Measurements from ENCODE around the gene MERTK. TPM values are rescaled to one million over a fixed set of nuclear protein-coding genes. Genes with fewer than 3 reads are reported as not detected.
"Not testable (repeated sequence)": the region's sequence is repeated elsewhere in the genome, so short reads cannot be mapped to it uniquely, and the experiment has no call there.

The MERTK gene
- total and polyA plus RNA-seq, 2 donors (not counting 1 experiment from before 2014, with no cell fraction given), result 0.34 to 6.6 TPM

GRCh38 chr2:112065486-112065885 lies 167.1 kb downstream of the MERTK start:
- H3K4me3 ChIP-seq (replicated peaks in 1 of 4; ENCODE audit: control extremely low read depth in 1 of 4, insufficient read depth in 1 of 4, low read depth in 3 of 4, low read length in 4 of 4), result no peak overlapping the region
- no peak for TF ChIP-seq EZH2 (IDR thresholded peaks at IDR 0.05; ENCODE audit: low read length, missing control alignments)
- no peaks in the 10 kb centered on the region for H4K20me1 ChIP-seq (ENCODE audit: control insufficient read depth, extremely low read depth, insufficient read depth, low read length)
- H3K9ac ChIP-seq (ENCODE audit: insufficient read depth, low read length), result no peak overlapping the region
- no peak for DNase-seq (ENCODE audit: low read depth in 2 of 2)
- H3K27ac ChIP-seq (ENCODE audit: insufficient read depth, low read length), result peak overlapping the region; percentile 0
- H3K9me3 ChIP-seq (ENCODE audit: control insufficient read depth, insufficient read depth, low read depth, low read length), result no peaks in the 10 kb centered on the region
- peaks cover 10% of the 10 kb centered on the region for H3K36me3 ChIP-seq (ENCODE audit: control insufficient read depth, insufficient read depth, low read length)
- no peaks in the 10 kb centered on the region for H3K27me3 ChIP-seq (ENCODE audit: control insufficient read depth, insufficient read depth, low read length)
- H3K79me2 ChIP-seq (ENCODE audit: control insufficient read depth, insufficient read depth, low read length), result peaks cover 7% of the 10 kb centered on the region
- no peak overlapping the region for H3K4me2 ChIP-seq (ENCODE audit: extremely low read depth, insufficient read depth, low read length)
- H2AFZ ChIP-seq (ENCODE audit: low read length), result no peak overlapping the region
- peaks cover 8% of the 10 kb centered on the region for H3K4me1 ChIP-seq (ENCODE audit: control insufficient read depth, extremely low read depth, insufficient read depth, low read length)

GRCh38 chr2:112065966-112066365 lies 167.6 kb downstream of the MERTK start:
- no peaks in the 10 kb centered on the region for H4K20me1 ChIP-seq (ENCODE audit: control insufficient read depth, extremely low read depth, insufficient read depth, low read length)
- no peak overlapping the region for H2AFZ ChIP-seq (ENCODE audit: low read length)
- peak; percentile 55 to 89 for DNase-seq (ENCODE audit: low read depth in 2 of 2)
- peaks cover 7% of the 10 kb centered on the region for H3K79me2 ChIP-seq (ENCODE audit: control insufficient read depth, insufficient read depth, low read length)
- no peak overlapping the region for H3K9ac ChIP-seq (ENCODE audit: insufficient read depth, low read length)
- H3K4me3 ChIP-seq (replicated peaks in 1 of 4; ENCODE audit: control extremely low read depth in 1 of 4, insufficient read depth in 1 of 4, low read depth in 3 of 4, low read length in 4 of 4), result no peak overlapping the region
- no peak overlapping the region for H3K4me2 ChIP-seq (ENCODE audit: extremely low read depth, insufficient read depth, low read length)
- peaks cover 10% of the 10 kb centered on the region for H3K36me3 ChIP-seq (ENCODE audit: control insufficient read depth, insufficient read depth, low read length)
- TF ChIP-seq EZH2 (IDR thresholded peaks at IDR 0.05; ENCODE audit: low read length, missing control alignments), result no peak
- H3K4me1 ChIP-seq (ENCODE audit: control insufficient read depth, extremely low read depth, insufficient read depth, low read length), result peaks cover 8% of the 10 kb centered on the region
- H3K27ac ChIP-seq (ENCODE audit: insufficient read depth, low read length), result peak overlapping the region; percentile 40
- no peaks in the 10 kb centered on the region for H3K27me3 ChIP-seq (ENCODE audit: control insufficient read depth, insufficient read depth, low read length)
- H3K9me3 ChIP-seq (ENCODE audit: control insufficient read depth, insufficient read depth, low read depth, low read length), result no peaks in the 10 kb centered on the region

- H3K4me1 ChIP-seq (ENCODE audit: control insufficient read depth, extremely low read depth, insufficient read depth, low read length); H3K79me2 ChIP-seq (ENCODE audit: control insufficient read depth, insufficient read depth, low read length); H3K4me2 ChIP-seq (ENCODE audit: extremely low read depth, insufficient read depth, low read length); H3K9me3 ChIP-seq (ENCODE audit: control insufficient read depth, insufficient read depth, low read depth, low read length); H3K36me3 ChIP-seq (ENCODE audit: control insufficient read depth, insufficient read depth, low read length); H3K4me3 ChIP-seq (replicated peaks in 1 of 4; ENCODE audit: control extremely low read depth in 1 of 4, insufficient read depth in 1 of 4, low read depth in 3 of 4, low read length in 4 of 4); H2AFZ ChIP-seq (ENCODE audit: low read length); H3K27me3 ChIP-seq (ENCODE audit: control insufficient read depth, insufficient read depth, low read length); H3K9ac ChIP-seq (ENCODE audit: insufficient read depth, low read length); DNase-seq (ENCODE audit: low read depth in 2 of 2); H4K20me1 ChIP-seq (ENCODE audit: control insufficient read depth, extremely low read depth, insufficient read depth, low read length); H3K27ac ChIP-seq (ENCODE audit: insufficient read depth, low read length): not testable (repeated sequence)
These were observed 171.4 kb downstream of the MERTK start for GRCh38 chr2:112069794-112070193.

GRCh38 chr2:112073875-112074274 lies 175.5 kb downstream of the MERTK start:
- H3K4me1 ChIP-seq (ENCODE audit: control insufficient read depth, extremely low read depth, insufficient read depth, low read length), result peaks cover 2% of the 10 kb centered on the region
- no peaks in the 10 kb centered on the region for H3K27me3 ChIP-seq (ENCODE audit: control insufficient read depth, insufficient read depth, low read length)
- no peak overlapping the region for H2AFZ ChIP-seq (ENCODE audit: low read length)
- H3K79me2 ChIP-seq (ENCODE audit: control insufficient read depth, insufficient read depth, low read length), result peaks cover 6% of the 10 kb centered on the region
- peaks cover 4% of the 10 kb centered on the region for H3K36me3 ChIP-seq (ENCODE audit: control insufficient read depth, insufficient read depth, low read length)
- TF ChIP-seq EZH2 (IDR thresholded peaks at IDR 0.05; ENCODE audit: low read length, missing control alignments) (no peak), CTCF (conservative IDR thresholded peaks at IDR 0.05 in 1 of 2, IDR thresholded peaks at IDR 0.05 in 1 of 2; ENCODE audit: low read depth in 1 of 2, low read length in 2 of 2) (no peak)
- H3K4me2 ChIP-seq (ENCODE audit: extremely low read depth, insufficient read depth, low read length), result no peak overlapping the region
- no peak overlapping the region for H3K4me3 ChIP-seq (replicated peaks in 1 of 4; ENCODE audit: control extremely low read depth in 1 of 4, insufficient read depth in 1 of 4, low read depth in 3 of 4, low read length in 4 of 4)
- no peaks in the 10 kb centered on the region for H3K9me3 ChIP-seq (ENCODE audit: control insufficient read depth, insufficient read depth, low read depth, low read length)
- DNase-seq (ENCODE audit: low read depth in 2 of 2), result peak in 1 of 2 donors; percentile 32
- no peak overlapping the region for H3K27ac ChIP-seq (ENCODE audit: insufficient read depth, low read length)
- no peak overlapping the region for H3K9ac ChIP-seq (ENCODE audit: insufficient read depth, low read length)
- no peaks in the 10 kb centered on the region for H4K20me1 ChIP-seq (ENCODE audit: control insufficient read depth, extremely low read depth, insufficient read depth, low read length)
